Esophagus squamous epithelium (tissue), 5 donors: ENCODE measurements around the gene GIPC2. TPM values are rescaled to one million over a fixed set of nuclear protein-coding genes. Genes with fewer than 3 reads are reported as not detected.

Experiments
- DNase-seq: peaks from one replicate; lab custom pipeline; 2025; lab: John Stamatoyannopoulos, UW
- H3K27ac ChIP-seq, 4 donors: fragments of 200-600 bp; sonication (generic); one replicate each; pipeline ENCODE4 v1.5.1; 2016 to 2019; ENCODE audit warnings: mild to moderate bottlenecking in 1 of 4
- H3K27me3 ChIP-seq, 4 donors: fragments of 200-600 bp; sonication (generic); 1 replicate in 3 of 4; 2 replicates in 1 of 4; pipeline versions ENCODE4 v1.5.1 to v1.6.0; 2017 to 2021; ENCODE audit warnings: antibody characterized with exemption in 1 of 4
- H3K36me3 ChIP-seq, 3 donors: fragments of 200-600 bp; sonication (generic); one replicate each; pipeline ENCODE4 v1.5.1; 2016 to 2019
- H3K4me1 ChIP-seq, 3 donors: fragments of 200-600 bp; sonication (generic); one replicate each; pipeline ENCODE4 v1.5.1; 2017 to 2019
- H3K4me3 ChIP-seq, 4 donors: fragments of 200-600 bp; sonication (generic); 1 replicate in 3 of 4; 2 replicates in 1 of 4; pipeline ENCODE4 v1.5.1; 2016 to 2019; ENCODE audit warnings: mild to moderate bottlenecking in 2 of 4, moderate library complexity in 1 of 4
- H3K9me3 ChIP-seq, 3 donors: fragments of 200-600 bp; sonication (generic); one replicate each; pipeline ENCODE4 v1.5.1; 2016 to 2019
- CTCF ChIP-seq, 6 experiments: fragments of 450-650 bp in 4 of 6; fragments of 200-600 bp in 2 of 6; sonication (generic) in 2 of 6; IDR thresholded peaks; one replicate each; pipeline ENCODE4 v1.5.1; 2016 to 2019; ENCODE audit warnings: antibody characterized with exemption in 6 of 6, mild to moderate bottlenecking in 4 of 6, moderate library complexity in 4 of 6
- POLR2A ChIP-seq, 4 donors: fragments of 450-650 bp; IDR thresholded peaks; one replicate each; pipeline ENCODE4 v1.6.1; 2017; ENCODE audit warnings: antibody characterized with exemption in 4 of 4, mild to moderate bottlenecking in 4 of 4, moderate library complexity in 3 of 4
- WGBS, 2 donors: methylation state at CpG; one replicate each; pipeline ENCODE4 v1.1.5; 2018; 5-methylcytosine and 5-hydroxymethylcytosine counted together
- intact Hi-C: fragments of 100-400 bp; cut with DNase I; formaldehyde crosslinking; loops from one replicate; pipeline ENCODE4 v1.15.0; 2022
- total RNA-seq, 4 donors: library from RNA; depleted of rRNA; stranded (reverse); fragments of >200 nt; gene quantifications; one replicate each; pipeline ENCODE4 v1.1.0, GENCODE V29; 2016
- donor health status: DM: yes; HTN: yes; CAD: no.

The GIPC2 gene
- total RNA-seq, 4 donors from 2014 or later = 2.8 to 4.2 (median 3.7) TPM

GRCh38 chr1:78072216-78072615 is 26.4 kb downstream of the GIPC2 start:
- Histone ChIP-seq H3K27ac (peak overlapping the region in 2 of 4 donors; percentile 5 to 17), H3K27me3 (no peaks in the 10 kb centered on the region), H3K9me3 (no peaks in the 10 kb centered on the region), H3K36me3 (no peaks in the 10 kb centered on the region), H3K4me1 (peaks cover 0 to 27% (median 11%) of the 10 kb centered on the region in 3 donors), H3K4me3 (no peak overlapping the region)
- no peak for TF ChIP-seq CTCF (IDR thresholded peaks at IDR 0.05)
- no peak for TF ChIP-seq POLR2A (IDR thresholded peaks at IDR 0.05)
- intact Hi-C loops = no loop called here
- WGBS, 2 donors = 67 to 86% methylated on average over 1 of the region's 1 CpG
- no peak for DNase-seq

GRCh38 chr1:78073441-78073840 is 27.7 kb downstream of the GIPC2 start:
- intact Hi-C loops = no loop called here
- no peaks in the 10 kb centered on the region for H3K27me3 ChIP-seq
- TF ChIP-seq CTCF (IDR thresholded peaks at IDR 0.05) = no peak
- no peak for TF ChIP-seq POLR2A (IDR thresholded peaks at IDR 0.05)
- H3K36me3 ChIP-seq = no peaks in the 10 kb centered on the region
- H3K9me3 ChIP-seq = no peaks in the 10 kb centered on the region
- H3K4me3 ChIP-seq = no peak overlapping the region
- no peak overlapping the region for H3K27ac ChIP-seq
- peaks cover 0 to 31% (median 11%) of the 10 kb centered on the region in 3 donors for H3K4me1 ChIP-seq
- no peak for DNase-seq
- WGBS, 2 donors = 59 to 74% methylated on average over 1 of the region's 1 CpG

GRCh38 chr1:78075621-78076020 is 29.9 kb downstream of the GIPC2 start:
- no peak for DNase-seq
- Histone ChIP-seq H3K36me3 (no peaks in the 10 kb centered on the region), H3K4me1 (peaks cover 0 to 35% (median 10%) of the 10 kb centered on the region in 3 donors), H3K27me3 (no peaks in the 10 kb centered on the region), H3K4me3 (no peak overlapping the region), H3K9me3 (no peaks in the 10 kb centered on the region), H3K27ac (peak overlapping the region in 3 of 4 donors; percentile 7 to 47 (median 13))
- WGBS, 2 donors = 61 to 73% methylated on average over 3 of the region's 3 CpGs
- TF ChIP-seq POLR2A (IDR thresholded peaks at IDR 0.05) = no peak
- TF ChIP-seq CTCF (IDR thresholded peaks at IDR 0.05) = no peak
- intact Hi-C loops = no loop called here

GRCh38 chr1:78078358-78078757 is 32.6 kb downstream of the GIPC2 start:
- WGBS, 2 donors = 20 to 35% methylated on average over 3 of the region's 3 CpGs
- Histone ChIP-seq H3K4me3 (no peak overlapping the region), H3K36me3 (no peaks in the 10 kb centered on the region), H3K9me3 (no peaks in the 10 kb centered on the region), H3K4me1 (peaks cover 0 to 17% (median 3%) of the 10 kb centered on the region in 3 donors), H3K27me3 (no peaks in the 10 kb centered on the region), H3K27ac (peak overlapping the region in 1 of 4 donors; percentile 33)
- no peak for DNase-seq
- intact Hi-C loops = no loop called here
- TF ChIP-seq CTCF (IDR thresholded peaks at IDR 0.05) = no peak
- no peak for TF ChIP-seq POLR2A (IDR thresholded peaks at IDR 0.05)

GRCh38 chr1:78079580-78079979 is 33.8 kb downstream of the GIPC2 start:
- no peak for TF ChIP-seq CTCF (IDR thresholded peaks at IDR 0.05)
- TF ChIP-seq POLR2A (IDR thresholded peaks at IDR 0.05) = no peak
- no peaks in the 10 kb centered on the region for H3K36me3 ChIP-seq
- no peaks in the 10 kb centered on the region for H3K9me3 ChIP-seq
- H3K27me3 ChIP-seq = no peaks in the 10 kb centered on the region
- intact Hi-C loops = no loop called here
- 88 to 91% methylated on average over 2 of the region's 2 CpGs for WGBS, 2 donors
- H3K27ac ChIP-seq = peak overlapping the region in 2 of 4 donors; percentile 23 to 33
- H3K4me1 ChIP-seq = peaks cover 0 to 17% (median 3%) of the 10 kb centered on the region in 3 donors
- no peak overlapping the region for H3K4me3 ChIP-seq
- DNase-seq = no peak
